Breast epithelium (tissue), 3 donors: Measurements from ENCODE around the gene MFAP2.

ENCODE experiments used
- POLR2A ChIP-seq: fragments of 450-650 bp; IDR thresholded peaks from one replicate; pipeline ENCODE4 v1.6.1; 2016; ENCODE audit warnings: antibody characterized with exemption, mild to moderate bottlenecking, moderate library complexity
- TF ChIP-seq, protein P1 (sequence below), 3 donors: fragments of 450-650 bp; IDR thresholded peaks; one replicate each; pipeline ENCODE4 v1.5.1; 2016 to 2017; ENCODE audit warnings: antibody characterized with exemption in 3 of 3, mild to moderate bottlenecking in 3 of 3, moderate library complexity in 3 of 3

GRCh38 chr1:17014671-17015567 lies 34.5 kb upstream of the MFAP2 start:
- TF ChIP-seq, protein P1, sequence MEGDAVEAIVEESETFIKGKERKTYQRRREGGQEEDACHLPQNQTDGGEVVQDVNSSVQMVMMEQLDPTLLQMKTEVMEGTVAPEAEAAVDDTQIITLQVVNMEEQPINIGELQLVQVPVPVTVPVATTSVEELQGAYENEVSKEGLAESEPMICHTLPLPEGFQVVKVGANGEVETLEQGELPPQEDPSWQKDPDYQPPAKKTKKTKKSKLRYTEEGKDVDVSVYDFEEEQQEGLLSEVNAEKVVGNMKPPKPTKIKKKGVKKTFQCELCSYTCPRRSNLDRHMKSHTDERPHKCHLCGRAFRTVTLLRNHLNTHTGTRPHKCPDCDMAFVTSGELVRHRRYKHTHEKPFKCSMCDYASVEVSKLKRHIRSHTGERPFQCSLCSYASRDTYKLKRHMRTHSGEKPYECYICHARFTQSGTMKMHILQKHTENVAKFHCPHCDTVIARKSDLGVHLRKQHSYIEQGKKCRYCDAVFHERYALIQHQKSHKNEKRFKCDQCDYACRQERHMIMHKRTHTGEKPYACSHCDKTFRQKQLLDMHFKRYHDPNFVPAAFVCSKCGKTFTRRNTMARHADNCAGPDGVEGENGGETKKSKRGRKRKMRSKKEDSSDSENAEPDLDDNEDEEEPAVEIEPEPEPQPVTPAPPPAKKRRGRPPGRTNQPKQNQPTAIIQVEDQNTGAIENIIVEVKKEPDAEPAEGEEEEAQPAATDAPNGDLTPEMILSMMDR (IDR thresholded peaks at IDR 0.05) = no peak
- TF ChIP-seq POLR2A = no peak
